HEK293 (cell line): ENCODE data around the gene UNC5CL.

ENCODE experiments used
- CTCF ChIA-PET: fragments of 350-600 bp; formaldehyde crosslinking; extraction: SDS; loops from one replicate; lab custom pipeline; 2021; ENCODE audit warnings: antibody characterized with exemption; lab: Yijun Ruan, JAX
- POLR2A ChIA-PET: fragments of 300-600 bp; formaldehyde crosslinking; extraction: SDS; loops from one replicate; lab custom pipeline; 2020; ENCODE audit warnings: antibody characterized with exemption, inconsistent platforms; lab: Yijun Ruan, JAX
- H3K27ac ChIP-seq: fragments of 200-500 bp; sonication (Bioruptor generic); 2 replicates; pipeline ENCODE4 v1.5.1; 2014; ENCODE audit warnings: low read depth, low read length, control low read depth, inconsistent platforms; ENCODE audit errors: extremely low read depth
- H3K36me3 ChIP-seq, 2 experiments: fragments of 200-500 bp in 1 of 2; sonication (Bioruptor generic) in 1 of 2; 1 replicate in 1 of 2; 2 replicates in 1 of 2; pipeline ENCODE4 v1.5.1; 2014 to 2017; ENCODE audit warnings: inconsistent platforms in 2 of 2, low read length in 2 of 2; ENCODE audit not compliant: control insufficient read depth in 2 of 2, insufficient read depth in 1 of 2
- H3K4me1 ChIP-seq: fragments of 200-500 bp; sonication (Bioruptor generic); 2 replicates; pipeline ENCODE4 v1.5.1; 2014; ENCODE audit warnings: mild to moderate bottlenecking, low read length, inconsistent platforms; ENCODE audit not compliant: control insufficient read depth, insufficient read depth
- H3K4me3 ChIP-seq: 2 replicates; pipeline ENCODE4 v1.5.1; 2011; ENCODE audit warnings: low read depth, mild to moderate bottlenecking, control low read depth, low read length, moderate library complexity
- H3K9me3 ChIP-seq: fragments of 200-500 bp; sonication (Bioruptor generic); 2 replicates; pipeline ENCODE4 v1.5.1; 2014; ENCODE audit warnings: low read depth, low read length, inconsistent platforms; ENCODE audit not compliant: control insufficient read depth, insufficient read depth
- GLIS2 ChIP-seq: fragments of 450-650 bp; formaldehyde crosslinking; IDR thresholded peaks from 2 replicates; pipeline ENCODE4 v1.5.1; 2016; ENCODE audit warnings: missing biosample characterization, missing genetic modification characterization
- KLF8 ChIP-seq: fragments of 450-650 bp; formaldehyde crosslinking; IDR thresholded peaks from 2 replicates; pipeline ENCODE4 v1.5.1; 2016; ENCODE audit warnings: missing biosample characterization, missing genetic modification characterization
- SP3 ChIP-seq: fragments of 450-650 bp; formaldehyde crosslinking; IDR thresholded peaks from 2 replicates; pipeline ENCODE4 v1.5.1; 2016; ENCODE audit warnings: missing biosample characterization, missing genetic modification characterization
- SP7 ChIP-seq: fragments of 450-650 bp; formaldehyde crosslinking; IDR thresholded peaks from 2 replicates; pipeline ENCODE4 v1.5.1; 2016; ENCODE audit warnings: missing biosample characterization, missing genetic modification characterization
- ZBTB17 ChIP-seq: fragments of 450-650 bp; formaldehyde crosslinking; IDR thresholded peaks from 2 replicates; pipeline ENCODE4 v1.5.1; 2016; ENCODE audit warnings: missing biosample characterization, missing genetic modification characterization
- ZFP37 ChIP-seq: fragments of 450-650 bp; formaldehyde crosslinking; IDR thresholded peaks from 2 replicates; pipeline ENCODE4 v1.5.1; 2016; ENCODE audit warnings: missing biosample characterization, missing genetic modification characterization
- ZNF121 ChIP-seq: fragments of 450-650 bp; formaldehyde crosslinking; IDR thresholded peaks from 2 replicates; pipeline ENCODE4 v1.5.1; 2016; ENCODE audit warnings: missing biosample characterization, missing genetic modification characterization
- ZNF2 ChIP-seq: fragments of 450-650 bp; formaldehyde crosslinking; IDR thresholded peaks from 2 replicates; pipeline ENCODE4 v1.5.1; 2016; ENCODE audit warnings: missing biosample characterization, missing genetic modification characterization
- TF ChIP-seq, protein P1 (sequence below): fragments of 450-650 bp; formaldehyde crosslinking; conservative IDR thresholded peaks from 2 replicates; pipeline ENCODE4 v1.5.1; 2016; ENCODE audit warnings: low read depth, missing biosample characterization, missing genetic modification characterization
- TF ChIP-seq, protein P2 (sequence below): fragments of 450-650 bp; formaldehyde crosslinking; IDR thresholded peaks from 2 replicates; pipeline ENCODE4 v1.5.1; 2016; ENCODE audit warnings: missing biosample characterization, missing genetic modification characterization
- TF ChIP-seq, protein P3 (sequence below): fragments of 450-650 bp; formaldehyde crosslinking; IDR thresholded peaks from 2 replicates; pipeline ENCODE4 v1.5.1; 2017; ENCODE audit warnings: missing biosample characterization, missing genetic modification characterization
- TF ChIP-seq, protein P4 (sequence below): fragments of 450-650 bp; formaldehyde crosslinking; IDR thresholded peaks from 2 replicates; pipeline ENCODE4 v1.5.1; 2016; ENCODE audit warnings: missing biosample characterization, missing genetic modification characterization
- TF ChIP-seq, protein P5 (sequence below): fragments of 450-650 bp; formaldehyde crosslinking; IDR thresholded peaks from 2 replicates; pipeline ENCODE4 v1.5.1; 2016; ENCODE audit warnings: missing biosample characterization, missing genetic modification characterization
- TF ChIP-seq, protein P6 (sequence below): fragments of 450-650 bp; formaldehyde crosslinking; optimal IDR thresholded peaks from 2 replicates; pipeline ENCODE3; 2016; ENCODE audit warnings: missing biosample characterization, mild to moderate bottlenecking, missing genetic modification characterization
- TF ChIP-seq, protein P7 (sequence below): fragments of 450-650 bp; formaldehyde crosslinking; IDR thresholded peaks from 2 replicates; pipeline ENCODE4 v1.5.1; 2016; ENCODE audit warnings: missing biosample characterization, missing genetic modification characterization
- TF ChIP-seq, protein P8 (sequence below): sonication (generic); formaldehyde crosslinking; IDR thresholded peaks from 2 replicates; pipeline ENCODE4 v1.8.1; 2022; ENCODE audit warnings: mild to moderate bottlenecking, moderate library complexity, missing genetic modification reagents

Gene UNC5CL

DNA sequence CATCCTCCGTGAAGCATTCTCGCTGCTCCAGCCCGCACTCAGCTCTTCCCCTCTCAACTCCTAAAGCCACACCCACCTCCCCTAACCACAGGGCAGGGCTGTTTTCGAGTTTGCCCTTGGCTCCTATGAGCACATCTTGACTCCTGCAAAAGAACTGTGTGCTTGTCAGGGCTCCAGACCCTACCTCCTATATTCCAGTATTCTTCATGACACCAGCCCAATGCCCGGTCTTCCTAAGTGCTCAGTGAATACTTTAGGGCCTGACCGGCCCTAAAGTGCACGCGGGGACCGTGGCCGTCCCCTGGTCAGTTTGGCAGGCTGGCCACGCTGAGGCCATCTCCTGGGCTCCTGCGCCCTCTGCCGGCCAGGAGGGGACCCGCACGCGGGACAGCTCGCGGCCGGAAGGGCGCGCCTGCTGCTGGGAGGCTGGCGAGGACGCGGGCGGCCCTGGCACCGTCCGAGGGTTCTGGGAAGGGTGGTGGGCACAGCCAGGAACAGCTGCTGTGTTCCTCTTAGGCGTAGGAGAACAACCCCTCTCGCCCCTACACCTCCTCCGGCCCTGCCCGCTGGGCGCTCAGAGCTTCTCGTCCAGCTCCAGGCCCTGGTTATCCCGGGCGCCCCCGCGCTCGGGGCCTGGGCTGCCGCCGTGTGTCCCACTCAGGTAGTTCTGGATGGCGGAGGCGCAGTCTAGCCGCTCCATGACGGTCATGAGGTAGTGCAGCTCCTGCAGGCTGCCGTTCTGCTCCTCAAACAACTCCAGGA, 11.0 kb downstream of the UNC5CL start:
- Histone ChIP-seq H3K27ac (no peak overlapping the region; the same call in 1 of the 2 replicates), H3K4me1 (peaks cover 2% of the 10 kb centered on the region), H3K4me3 (peak overlapping the region; percentile 41), H3K9me3 (no peaks in the 10 kb centered on the region), H3K36me3 (no peaks in the 10 kb centered on the region)
- ChIA-PET CTCF (interaction anchor here (0.5 to 11.0 kb wide), 67 partner anchors 8 to 1657 kb away, joined by 3 to 146 read pairs (median 4); partner anchors contain the start of genes LRFN2, TSPO2 and UNC5CL), POLR2A (interaction anchor here (0.7 to 1.3 kb wide), 5 partner anchors 15 to 182 kb away, joined by 3 to 4 read pairs (median 3); partner anchors contain the start of genes NFYA, OARD1 and TSPO2)
- TF ChIP-seq, protein P1, sequence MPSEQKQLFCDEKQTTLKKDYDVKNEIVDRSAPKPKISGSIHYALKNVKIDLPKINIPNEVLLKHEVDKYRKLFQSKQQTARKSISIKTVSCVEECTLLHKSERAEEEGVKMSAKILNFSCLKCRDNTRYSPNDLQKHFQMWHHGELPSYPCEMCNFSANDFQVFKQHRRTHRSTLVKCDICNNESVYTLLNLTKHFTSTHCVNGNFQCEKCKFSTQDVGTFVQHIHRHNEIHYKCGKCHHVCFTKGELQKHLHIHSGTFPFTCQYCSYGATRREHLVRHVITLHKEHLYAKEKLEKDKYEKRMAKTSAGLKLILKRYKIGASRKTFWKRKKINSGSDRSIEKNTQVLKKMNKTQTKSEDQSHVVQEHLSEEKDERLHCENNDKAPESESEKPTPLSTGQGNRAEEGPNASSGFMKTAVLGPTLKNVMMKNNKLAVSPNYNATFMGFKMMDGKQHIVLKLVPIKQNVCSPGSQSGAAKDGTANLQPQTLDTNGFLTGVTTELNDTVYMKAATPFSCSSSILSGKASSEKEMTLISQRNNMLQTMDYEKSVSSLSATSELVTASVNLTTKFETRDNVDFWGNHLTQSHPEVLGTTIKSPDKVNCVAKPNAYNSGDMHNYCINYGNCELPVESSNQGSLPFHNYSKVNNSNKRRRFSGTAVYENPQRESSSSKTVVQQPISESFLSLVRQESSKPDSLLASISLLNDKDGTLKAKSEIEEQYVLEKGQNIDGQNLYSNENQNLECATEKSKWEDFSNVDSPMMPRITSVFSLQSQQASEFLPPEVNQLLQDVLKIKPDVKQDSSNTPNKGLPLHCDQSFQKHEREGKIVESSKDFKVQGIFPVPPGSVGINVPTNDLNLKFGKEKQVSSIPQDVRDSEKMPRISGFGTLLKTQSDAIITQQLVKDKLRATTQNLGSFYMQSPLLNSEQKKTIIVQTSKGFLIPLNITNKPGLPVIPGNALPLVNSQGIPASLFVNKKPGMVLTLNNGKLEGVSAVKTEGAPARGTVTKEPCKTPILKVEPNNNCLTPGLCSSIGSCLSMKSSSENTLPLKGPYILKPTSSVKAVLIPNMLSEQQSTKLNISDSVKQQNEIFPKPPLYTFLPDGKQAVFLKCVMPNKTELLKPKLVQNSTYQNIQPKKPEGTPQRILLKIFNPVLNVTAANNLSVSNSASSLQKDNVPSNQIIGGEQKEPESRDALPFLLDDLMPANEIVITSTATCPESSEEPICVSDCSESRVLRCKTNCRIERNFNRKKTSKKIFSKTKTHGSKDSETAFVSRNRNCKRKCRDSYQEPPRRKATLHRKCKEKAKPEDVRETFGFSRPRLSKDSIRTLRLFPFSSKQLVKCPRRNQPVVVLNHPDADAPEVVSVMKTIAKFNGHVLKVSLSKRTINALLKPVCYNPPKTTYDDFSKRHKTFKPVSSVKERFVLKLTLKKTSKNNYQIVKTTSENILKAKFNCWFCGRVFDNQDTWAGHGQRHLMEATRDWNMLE (tag by site-specific recombination) = 0 out of 2 replicates have a peak, but pooled peaks have one; percentile 16
- TF ChIP-seq, protein P2, sequence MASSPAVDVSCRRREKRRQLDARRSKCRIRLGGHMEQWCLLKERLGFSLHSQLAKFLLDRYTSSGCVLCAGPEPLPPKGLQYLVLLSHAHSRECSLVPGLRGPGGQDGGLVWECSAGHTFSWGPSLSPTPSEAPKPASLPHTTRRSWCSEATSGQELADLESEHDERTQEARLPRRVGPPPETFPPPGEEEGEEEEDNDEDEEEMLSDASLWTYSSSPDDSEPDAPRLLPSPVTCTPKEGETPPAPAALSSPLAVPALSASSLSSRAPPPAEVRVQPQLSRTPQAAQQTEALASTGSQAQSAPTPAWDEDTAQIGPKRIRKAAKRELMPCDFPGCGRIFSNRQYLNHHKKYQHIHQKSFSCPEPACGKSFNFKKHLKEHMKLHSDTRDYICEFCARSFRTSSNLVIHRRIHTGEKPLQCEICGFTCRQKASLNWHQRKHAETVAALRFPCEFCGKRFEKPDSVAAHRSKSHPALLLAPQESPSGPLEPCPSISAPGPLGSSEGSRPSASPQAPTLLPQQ = peak; percentile 72; the same call in 1 of the 2 replicates
- TF ChIP-seq GLIS2 (tag by site-specific recombination) = peak; percentile 36; the same call in 1 of the 2 replicates
- TF ChIP-seq, protein P3, sequence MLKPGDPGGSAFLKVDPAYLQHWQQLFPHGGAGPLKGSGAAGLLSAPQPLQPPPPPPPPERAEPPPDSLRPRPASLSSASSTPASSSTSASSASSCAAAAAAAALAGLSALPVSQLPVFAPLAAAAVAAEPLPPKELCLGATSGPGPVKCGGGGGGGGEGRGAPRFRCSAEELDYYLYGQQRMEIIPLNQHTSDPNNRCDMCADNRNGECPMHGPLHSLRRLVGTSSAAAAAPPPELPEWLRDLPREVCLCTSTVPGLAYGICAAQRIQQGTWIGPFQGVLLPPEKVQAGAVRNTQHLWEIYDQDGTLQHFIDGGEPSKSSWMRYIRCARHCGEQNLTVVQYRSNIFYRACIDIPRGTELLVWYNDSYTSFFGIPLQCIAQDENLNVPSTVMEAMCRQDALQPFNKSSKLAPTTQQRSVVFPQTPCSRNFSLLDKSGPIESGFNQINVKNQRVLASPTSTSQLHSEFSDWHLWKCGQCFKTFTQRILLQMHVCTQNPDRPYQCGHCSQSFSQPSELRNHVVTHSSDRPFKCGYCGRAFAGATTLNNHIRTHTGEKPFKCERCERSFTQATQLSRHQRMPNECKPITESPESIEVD = no peak
- peak; percentile 72 for TF ChIP-seq ZBTB17 (tag by site-specific recombination)
- TF ChIP-seq, protein P4, sequence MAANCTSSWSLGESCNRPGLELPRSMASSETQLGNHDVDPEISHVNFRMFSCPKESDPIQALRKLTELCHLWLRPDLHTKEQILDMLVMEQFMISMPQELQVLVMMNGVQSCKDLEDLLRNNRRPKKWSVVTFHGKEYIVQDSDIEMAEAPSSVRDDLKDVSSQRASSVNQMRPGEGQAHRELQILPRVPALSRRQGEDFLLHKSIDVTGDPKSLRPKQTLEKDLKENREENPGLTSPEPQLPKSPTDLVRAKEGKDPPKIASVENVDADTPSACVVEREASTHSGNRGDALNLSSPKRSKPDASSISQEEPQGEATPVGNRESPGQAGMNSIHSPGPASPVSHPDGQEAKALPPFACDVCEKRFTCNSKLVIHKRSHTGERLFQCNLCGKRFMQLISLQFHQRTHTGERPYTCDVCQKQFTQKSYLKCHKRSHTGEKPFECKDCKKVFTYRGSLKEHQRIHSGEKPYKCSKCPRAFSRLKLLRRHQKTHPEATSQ (tag by site-specific recombination) = no peak
- TF ChIP-seq ZNF2 = 0 out of 2 replicates have a peak, but pooled peaks have one; percentile 65
- TF ChIP-seq, protein P5, sequence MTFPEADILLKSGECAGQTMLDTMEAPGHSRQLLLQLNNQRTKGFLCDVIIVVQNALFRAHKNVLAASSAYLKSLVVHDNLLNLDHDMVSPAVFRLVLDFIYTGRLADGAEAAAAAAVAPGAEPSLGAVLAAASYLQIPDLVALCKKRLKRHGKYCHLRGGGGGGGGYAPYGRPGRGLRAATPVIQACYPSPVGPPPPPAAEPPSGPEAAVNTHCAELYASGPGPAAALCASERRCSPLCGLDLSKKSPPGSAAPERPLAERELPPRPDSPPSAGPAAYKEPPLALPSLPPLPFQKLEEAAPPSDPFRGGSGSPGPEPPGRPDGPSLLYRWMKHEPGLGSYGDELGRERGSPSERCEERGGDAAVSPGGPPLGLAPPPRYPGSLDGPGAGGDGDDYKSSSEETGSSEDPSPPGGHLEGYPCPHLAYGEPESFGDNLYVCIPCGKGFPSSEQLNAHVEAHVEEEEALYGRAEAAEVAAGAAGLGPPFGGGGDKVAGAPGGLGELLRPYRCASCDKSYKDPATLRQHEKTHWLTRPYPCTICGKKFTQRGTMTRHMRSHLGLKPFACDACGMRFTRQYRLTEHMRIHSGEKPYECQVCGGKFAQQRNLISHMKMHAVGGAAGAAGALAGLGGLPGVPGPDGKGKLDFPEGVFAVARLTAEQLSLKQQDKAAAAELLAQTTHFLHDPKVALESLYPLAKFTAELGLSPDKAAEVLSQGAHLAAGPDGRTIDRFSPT (tag by site-specific recombination) = peak; percentile 80
- TF ChIP-seq KLF8 = peak; percentile 21; the same call in 1 of the 2 replicates
- peak; percentile 55; the same call in 1 of the 2 replicates for TF ChIP-seq ZFP37 (tag by site-specific recombination)
- TF ChIP-seq, protein P6, sequence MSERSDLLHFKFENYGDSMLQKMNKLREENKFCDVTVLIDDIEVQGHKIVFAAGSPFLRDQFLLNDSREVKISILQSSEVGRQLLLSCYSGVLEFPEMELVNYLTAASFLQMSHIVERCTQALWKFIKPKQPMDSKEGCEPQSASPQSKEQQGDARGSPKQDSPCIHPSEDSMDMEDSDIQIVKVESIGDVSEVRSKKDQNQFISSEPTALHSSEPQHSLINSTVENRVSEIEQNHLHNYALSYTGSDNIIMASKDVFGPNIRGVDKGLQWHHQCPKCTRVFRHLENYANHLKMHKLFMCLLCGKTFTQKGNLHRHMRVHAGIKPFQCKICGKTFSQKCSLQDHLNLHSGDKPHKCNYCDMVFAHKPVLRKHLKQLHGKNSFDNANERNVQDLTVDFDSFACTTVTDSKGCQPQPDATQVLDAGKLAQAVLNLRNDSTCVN = peak; percentile 82
- peak; percentile 45; the same call in 1 of the 2 replicates for TF ChIP-seq ZNF121 (tag by site-specific recombination)
- TF ChIP-seq SP7 = peak; percentile 56; the same call in 1 of the 2 replicates
- TF ChIP-seq, protein P7, sequence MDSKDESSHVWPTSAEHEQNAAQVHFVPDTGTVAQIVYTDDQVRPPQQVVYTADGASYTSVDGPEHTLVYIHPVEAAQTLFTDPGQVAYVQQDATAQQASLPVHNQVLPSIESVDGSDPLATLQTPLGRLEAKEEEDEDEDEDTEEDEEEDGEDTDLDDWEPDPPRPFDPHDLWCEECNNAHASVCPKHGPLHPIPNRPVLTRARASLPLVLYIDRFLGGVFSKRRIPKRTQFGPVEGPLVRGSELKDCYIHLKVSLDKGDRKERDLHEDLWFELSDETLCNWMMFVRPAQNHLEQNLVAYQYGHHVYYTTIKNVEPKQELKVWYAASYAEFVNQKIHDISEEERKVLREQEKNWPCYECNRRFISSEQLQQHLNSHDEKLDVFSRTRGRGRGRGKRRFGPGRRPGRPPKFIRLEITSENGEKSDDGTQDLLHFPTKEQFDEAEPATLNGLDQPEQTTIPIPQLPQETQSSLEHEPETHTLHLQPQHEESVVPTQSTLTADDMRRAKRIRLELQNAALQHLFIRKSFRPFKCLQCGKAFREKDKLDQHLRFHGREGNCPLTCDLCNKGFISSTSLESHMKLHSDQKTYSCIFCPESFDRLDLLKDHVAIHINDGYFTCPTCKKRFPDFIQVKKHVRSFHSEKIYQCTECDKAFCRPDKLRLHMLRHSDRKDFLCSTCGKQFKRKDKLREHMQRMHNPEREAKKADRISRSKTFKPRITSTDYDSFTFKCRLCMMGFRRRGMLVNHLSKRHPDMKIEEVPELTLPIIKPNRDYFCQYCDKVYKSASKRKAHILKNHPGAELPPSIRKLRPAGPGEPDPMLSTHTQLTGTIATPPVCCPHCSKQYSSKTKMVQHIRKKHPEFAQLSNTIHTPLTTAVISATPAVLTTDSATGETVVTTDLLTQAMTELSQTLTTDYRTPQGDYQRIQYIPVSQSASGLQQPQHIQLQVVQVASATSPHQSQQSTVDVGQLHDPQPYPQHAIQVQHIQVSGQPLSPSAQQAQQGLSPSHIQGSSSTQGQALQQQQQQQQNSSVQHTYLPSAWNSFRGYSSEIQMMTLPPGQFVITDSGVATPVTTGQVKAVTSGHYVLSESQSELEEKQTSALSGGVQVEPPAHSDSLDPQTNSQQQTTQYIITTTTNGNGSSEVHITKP (tag by site-specific recombination) = 0 out of 2 replicates have a peak, but pooled peaks have one; percentile 18
- TF ChIP-seq, protein P8, sequence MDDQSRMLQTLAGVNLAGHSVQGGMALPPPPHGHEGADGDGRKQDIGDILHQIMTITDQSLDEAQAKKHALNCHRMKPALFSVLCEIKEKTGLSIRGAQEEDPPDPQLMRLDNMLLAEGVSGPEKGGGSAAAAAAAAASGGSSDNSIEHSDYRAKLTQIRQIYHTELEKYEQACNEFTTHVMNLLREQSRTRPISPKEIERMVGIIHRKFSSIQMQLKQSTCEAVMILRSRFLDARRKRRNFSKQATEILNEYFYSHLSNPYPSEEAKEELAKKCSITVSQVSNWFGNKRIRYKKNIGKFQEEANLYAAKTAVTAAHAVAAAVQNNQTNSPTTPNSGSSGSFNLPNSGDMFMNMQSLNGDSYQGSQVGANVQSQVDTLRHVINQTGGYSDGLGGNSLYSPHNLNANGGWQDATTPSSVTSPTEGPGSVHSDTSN (CRISPR knock-in tag) = peak; percentile 62; the same call in 1 of the 2 replicates
- peak; percentile 74 for TF ChIP-seq SP3 (tag by site-specific recombination)
